Measurements from ENCODE around the gene SGCE. TPM values are rescaled to one million over a fixed set of nuclear protein-coding genes. Genes with fewer than 3 reads are reported as not detected.

Gene SGCE
- total and polyA plus RNA-seq, 9 donors: 125 to 162 (median 141) TPM

- Histone ChIP-seq H3K4me1 (ENCODE audit: control insufficient read depth, insufficient read depth, low read length) (no peaks in the 10 kb centered on the region), H3K36me3 (ENCODE audit: control insufficient read depth, insufficient read depth, low read length) (peaks cover 11% of the 10 kb centered on the region), H3K9me3 (replicated peaks; ENCODE audit: control insufficient read depth, low read depth, low read length) (peaks cover 4% of the 10 kb centered on the region), H3K4me3 (ENCODE audit: low read length) (no peak overlapping the region), H3K27me3 (ENCODE audit: control insufficient read depth, insufficient read depth, low read length) (no peaks in the 10 kb centered on the region), H3K27ac (ENCODE audit: low read length) (no peak overlapping the region)
- no peak for DNase-seq
- WGBS (ENCODE audit: insufficient coverage): no CpG with 5 or more reads among the region's 2 CpGs
Measured at GRCh38 chr7:94609561-94609960, 46.4 kb downstream of the SGCE start.

- no peak for DNase-seq
- Histone ChIP-seq H3K4me1 (ENCODE audit: control insufficient read depth, insufficient read depth, low read length) (peaks cover 2% of the 10 kb centered on the region), H3K4me3 (ENCODE audit: low read length) (no peak overlapping the region), H3K9me3 (replicated peaks; ENCODE audit: control insufficient read depth, low read depth, low read length) (peaks cover 4% of the 10 kb centered on the region), H3K27ac (ENCODE audit: low read length) (no peak overlapping the region), H3K36me3 (ENCODE audit: control insufficient read depth, insufficient read depth, low read length) (peaks cover 6% of the 10 kb centered on the region), H3K27me3 (ENCODE audit: control insufficient read depth, insufficient read depth, low read length) (no peaks in the 10 kb centered on the region)
- no CpG with 5 or more reads among the region's 1 CpG for WGBS (ENCODE audit: insufficient coverage)
Measured at GRCh38 chr7:94605031-94605430, 50.9 kb downstream of the SGCE start.

- no CpG with 5 or more reads among the region's 1 CpG for WGBS (ENCODE audit: insufficient coverage)
Measured at GRCh38 chr7:94602181-94602580, 53.8 kb downstream of the SGCE start.

GRCh38 chr7:94600267-94600666, 55.7 kb downstream of the SGCE start:
- no CpG with 5 or more reads among the region's 3 CpGs for WGBS (ENCODE audit: insufficient coverage)
- Histone ChIP-seq H3K4me1 (ENCODE audit: control insufficient read depth, insufficient read depth, low read length) (peaks cover 2% of the 10 kb centered on the region), H3K36me3 (ENCODE audit: control insufficient read depth, insufficient read depth, low read length) (peaks cover 13% of the 10 kb centered on the region), H3K27ac (ENCODE audit: low read length) (no peak overlapping the region), H3K27me3 (ENCODE audit: control insufficient read depth, insufficient read depth, low read length) (no peaks in the 10 kb centered on the region), H3K4me3 (ENCODE audit: low read length) (no peak overlapping the region), H3K9me3 (replicated peaks; ENCODE audit: control insufficient read depth, low read depth, low read length) (no peaks in the 10 kb centered on the region)
- no peak for DNase-seq

More at GRCh38 chr7:94602181-94602580, 53.8 kb downstream of the SGCE start:
- Histone ChIP-seq H3K27me3 (ENCODE audit: control insufficient read depth, insufficient read depth, low read length) (no peaks in the 10 kb centered on the region), H3K36me3 (ENCODE audit: control insufficient read depth, insufficient read depth, low read length) (peaks cover 13% of the 10 kb centered on the region), H3K4me1 (ENCODE audit: control insufficient read depth, insufficient read depth, low read length) (peaks cover 2% of the 10 kb centered on the region), H3K9me3 (replicated peaks; ENCODE audit: control insufficient read depth, low read depth, low read length) (peaks cover 2% of the 10 kb centered on the region), H3K4me3 (ENCODE audit: low read length) (no peak overlapping the region), H3K27ac (ENCODE audit: low read length) (no peak overlapping the region)
- DNase-seq: peak; percentile 23

- Histone ChIP-seq H3K9me3 (replicated peaks; ENCODE audit: control insufficient read depth, low read depth, low read length) (no peaks in the 10 kb centered on the region), H3K4me3 (ENCODE audit: low read length) (no peak overlapping the region), H3K27me3 (ENCODE audit: control insufficient read depth, insufficient read depth, low read length) (no peaks in the 10 kb centered on the region), H3K27ac (ENCODE audit: low read length) (no peak overlapping the region), H3K4me1 (ENCODE audit: control insufficient read depth, insufficient read depth, low read length) (no peaks in the 10 kb centered on the region), H3K36me3 (ENCODE audit: control insufficient read depth, insufficient read depth, low read length) (peaks cover 25% of the 10 kb centered on the region)
- DNase-seq: no peak
- no CpG with 5 or more reads among the region's 4 CpGs for WGBS (ENCODE audit: insufficient coverage)
Measured at GRCh38 chr7:94595717-94596116, 60.2 kb downstream of the SGCE start.

GRCh38 chr7:94594882-94595281, 61.1 kb downstream of the SGCE start:
- Histone ChIP-seq H3K27me3 (ENCODE audit: control insufficient read depth, insufficient read depth, low read length) (no peaks in the 10 kb centered on the region), H3K27ac (ENCODE audit: low read length) (no peak overlapping the region), H3K36me3 (ENCODE audit: control insufficient read depth, insufficient read depth, low read length) (peaks cover 25% of the 10 kb centered on the region), H3K4me1 (ENCODE audit: control insufficient read depth, insufficient read depth, low read length) (no peaks in the 10 kb centered on the region), H3K4me3 (ENCODE audit: low read length) (no peak overlapping the region), H3K9me3 (replicated peaks; ENCODE audit: control insufficient read depth, low read depth, low read length) (no peaks in the 10 kb centered on the region)
- WGBS (ENCODE audit: insufficient coverage): no CpG with 5 or more reads among the region's 1 CpG
- DNase-seq: no peak

GRCh38 chr7:94591176-94591575, 64.8 kb downstream of the SGCE start:
- H3K4me1 ChIP-seq (ENCODE audit: control insufficient read depth, insufficient read depth, low read length): no peaks in the 10 kb centered on the region

GRCh38 chr7:94590526-94591162, 65.3 kb downstream of the SGCE start:
- Histone ChIP-seq H3K9me3 (replicated peaks; ENCODE audit: control insufficient read depth, low read depth, low read length) (no peaks in the 10 kb centered on the region), H3K27me3 (ENCODE audit: control insufficient read depth, insufficient read depth, low read length) (no peaks in the 10 kb centered on the region), H3K4me1 (ENCODE audit: control insufficient read depth, insufficient read depth, low read length) (no peaks in the 10 kb centered on the region), H3K36me3 (ENCODE audit: control insufficient read depth, insufficient read depth, low read length) (peaks cover 24% of the 10 kb centered on the region), H3K4me3 (ENCODE audit: low read length) (no peak overlapping the region), H3K27ac (ENCODE audit: low read length) (no peak overlapping the region)
- no peak for DNase-seq
- WGBS (ENCODE audit: insufficient coverage): no CpG with 5 or more reads among the region's 4 CpGs

More at GRCh38 chr7:94591176-94591575, 64.8 kb downstream of the SGCE start:
- H3K9me3 ChIP-seq (replicated peaks; ENCODE audit: control insufficient read depth, low read depth, low read length): no peaks in the 10 kb centered on the region
- no CpG with 5 or more reads among the region's 2 CpGs for WGBS (ENCODE audit: insufficient coverage)
- H3K27ac ChIP-seq (ENCODE audit: low read length): no peak overlapping the region
- peaks cover 24% of the 10 kb centered on the region for H3K36me3 ChIP-seq (ENCODE audit: control insufficient read depth, insufficient read depth, low read length)
- no peaks in the 10 kb centered on the region for H3K27me3 ChIP-seq (ENCODE audit: control insufficient read depth, insufficient read depth, low read length)
- no peak for DNase-seq
- no peak overlapping the region for H3K4me3 ChIP-seq (ENCODE audit: low read length)

- peaks cover 22% of the 10 kb centered on the region for H3K36me3 ChIP-seq (ENCODE audit: control insufficient read depth, insufficient read depth, low read length)
- H3K9me3 ChIP-seq (replicated peaks; ENCODE audit: control insufficient read depth, low read depth, low read length): no peaks in the 10 kb centered on the region
- DNase-seq: no peak
- no peak overlapping the region for H3K4me3 ChIP-seq (ENCODE audit: low read length)
- WGBS (ENCODE audit: insufficient coverage): no CpG with 5 or more reads among the region's 2 CpGs
- H3K27ac ChIP-seq (ENCODE audit: low read length): no peak overlapping the region
- H3K4me1 ChIP-seq (ENCODE audit: control insufficient read depth, insufficient read depth, low read length): no peaks in the 10 kb centered on the region
- no peaks in the 10 kb centered on the region for H3K27me3 ChIP-seq (ENCODE audit: control insufficient read depth, insufficient read depth, low read length)
Measured at GRCh38 chr7:94588075-94588474, 67.9 kb downstream of the SGCE start.

GRCh38 chr7:94584113-94584512, 71.8 kb downstream of the SGCE start:
- H3K36me3 ChIP-seq (ENCODE audit: control insufficient read depth, insufficient read depth, low read length): peaks cover 8% of the 10 kb centered on the region
- no peak overlapping the region for H3K4me3 ChIP-seq (ENCODE audit: low read length)
- no peaks in the 10 kb centered on the region for H3K27me3 ChIP-seq (ENCODE audit: control insufficient read depth, insufficient read depth, low read length)
- no peak overlapping the region for H3K27ac ChIP-seq (ENCODE audit: low read length)
- H3K4me1 ChIP-seq (ENCODE audit: control insufficient read depth, insufficient read depth, low read length): no peaks in the 10 kb centered on the region
- DNase-seq: peak; percentile 30
- no peaks in the 10 kb centered on the region for H3K9me3 ChIP-seq (replicated peaks; ENCODE audit: control insufficient read depth, low read depth, low read length)
- no CpG with 5 or more reads among the region's 1 CpG for WGBS (ENCODE audit: insufficient coverage)

GRCh38 chr7:94580601-94581000, 75.3 kb downstream of the SGCE start:
- no CpG with 5 or more reads among the region's 1 CpG for WGBS (ENCODE audit: insufficient coverage)
- no peak overlapping the region for H3K27ac ChIP-seq (ENCODE audit: low read length)
- DNase-seq: no peak

More at GRCh38 chr7:94580601-94581000, 75.3 kb downstream of the SGCE start:
- Histone ChIP-seq H3K9me3 (replicated peaks; ENCODE audit: control insufficient read depth, low read depth, low read length) (peaks cover 10% of the 10 kb centered on the region), H3K4me3 (ENCODE audit: low read length) (no peak overlapping the region), H3K27me3 (ENCODE audit: control insufficient read depth, insufficient read depth, low read length) (no peaks in the 10 kb centered on the region), H3K4me1 (ENCODE audit: control insufficient read depth, insufficient read depth, low read length) (no peaks in the 10 kb centered on the region), H3K36me3 (ENCODE audit: control insufficient read depth, insufficient read depth, low read length) (peaks cover 9% of the 10 kb centered on the region)

Measured in muscle of leg (tissue), 11 donors.